HG02884 (cell line): Measurements from ENCODE around the gene HSH2D.

Source experiments
- ATAC-seq: cut with Tn5 transposase; IDR thresholded peaks from one replicate; pipeline ENCODE4 v1.9.1; 2021; ENCODE audit warnings: mild to moderate bottlenecking, moderate library complexity; ENCODE audit not compliant: unreplicated experiment

HSH2D gene

DNA sequence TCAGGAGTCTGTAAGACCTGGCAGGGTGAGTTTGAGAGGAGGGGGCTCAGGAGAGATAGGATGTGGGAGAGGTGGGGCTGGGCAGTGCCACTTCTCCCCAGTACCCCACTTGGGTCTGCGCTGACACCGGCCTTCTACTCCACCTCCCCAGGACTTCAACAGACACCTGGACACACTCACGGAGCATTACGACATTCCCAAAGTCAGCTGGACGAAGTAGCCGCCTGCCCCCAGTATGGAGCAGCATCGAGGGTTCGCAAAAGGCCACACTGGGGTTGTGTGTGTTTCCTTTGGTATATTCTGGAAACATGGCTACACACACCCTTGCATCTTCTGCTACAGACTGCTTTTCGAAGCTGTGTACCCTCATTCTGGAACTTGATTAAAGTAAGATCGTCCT, 47.3 kb downstream of the HSH2D start:
- ATAC-seq = no peak

DNA sequence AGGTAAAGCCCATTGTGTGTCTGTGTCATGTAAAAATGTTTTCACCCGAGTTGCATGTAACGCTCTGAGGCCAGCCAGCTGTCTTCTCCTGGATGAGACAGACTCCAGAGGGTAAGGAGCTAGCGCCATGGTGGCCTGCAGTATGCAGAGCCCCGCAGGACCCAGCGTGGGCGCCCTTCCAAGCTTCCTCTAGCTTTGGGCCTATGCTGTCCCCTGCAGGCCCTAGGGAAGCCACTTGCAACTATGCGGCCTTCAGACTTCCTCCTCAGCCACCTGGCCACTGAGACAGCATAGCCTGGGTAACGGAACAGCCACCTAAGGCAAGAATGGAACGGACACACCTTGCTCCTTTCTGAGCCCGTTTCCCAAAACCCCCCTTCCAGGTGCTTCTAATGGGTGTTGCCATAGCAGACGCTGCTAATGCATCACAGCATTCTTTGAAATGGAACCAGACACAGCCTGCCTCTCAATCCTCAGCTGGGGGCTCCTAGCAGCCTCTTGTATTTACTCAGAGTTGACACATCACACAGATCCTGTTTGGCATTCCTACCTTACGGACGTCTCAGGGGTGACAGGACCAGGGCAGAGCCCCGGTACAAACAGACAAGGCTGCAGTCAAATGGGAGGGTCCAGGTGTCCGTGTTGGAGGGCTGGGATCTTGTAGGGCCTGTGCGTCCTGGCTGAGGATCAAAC, 47.9 kb downstream of the HSH2D start:
- no peak for ATAC-seq

GRCh38 chr19:16193466-16193865, 50.0 kb downstream of the HSH2D start:
- no peak for ATAC-seq

DNA sequence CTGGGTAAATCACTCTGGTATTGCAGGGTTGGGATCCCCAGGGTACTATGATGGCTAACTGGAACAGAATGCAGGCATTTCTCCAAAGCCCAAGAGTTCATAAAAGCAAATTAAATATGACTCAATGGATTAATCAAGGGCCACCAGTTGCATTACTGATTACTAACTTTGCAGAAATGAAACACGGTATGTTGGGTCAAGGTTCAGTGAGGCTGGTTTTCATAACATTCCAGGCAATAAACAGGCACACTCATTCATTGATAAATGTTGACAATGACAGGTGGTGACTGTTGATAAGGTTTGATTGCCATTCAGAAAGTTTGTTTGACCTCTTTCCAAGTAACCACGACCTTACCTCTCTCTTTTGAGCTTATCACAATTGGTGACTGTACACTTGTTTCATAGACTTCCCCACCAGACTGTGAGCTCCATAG, 53.7 kb downstream of the HSH2D start:
- no peak for ATAC-seq

GRCh38 chr19:16197622-16198369, 54.3 kb downstream of the HSH2D start, which contains the start of gene AP1M1:
AP1M1 (plus strand) TSS chr19:16197911; CDS start chr19:16198027, 116 bp downstream.
- ATAC-seq = peak; percentile 72

DNA sequence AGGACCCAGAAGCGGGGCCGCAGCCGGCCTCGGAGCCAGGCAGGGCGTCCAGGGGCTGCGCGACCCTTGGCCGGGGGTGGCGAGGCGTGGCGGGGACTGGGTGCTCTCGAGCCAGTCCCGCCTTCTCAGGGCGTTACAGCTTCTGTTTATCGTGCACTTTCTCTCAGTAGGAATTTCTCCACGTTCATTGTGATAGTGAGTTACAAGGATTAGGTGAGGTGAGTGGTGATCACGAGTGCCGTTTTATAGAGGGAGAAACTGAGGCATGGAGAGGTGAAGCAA, 54.8 kb downstream of the HSH2D start:
- ATAC-seq = no peak

- ATAC-seq = no peak
Observed at GRCh38 chr19:16199275-16199932, 55.9 kb downstream of the HSH2D start.

- no peak for ATAC-seq
Observed at GRCh38 chr19:16200038-16201010, 56.8 kb downstream of the HSH2D start.

DNA sequence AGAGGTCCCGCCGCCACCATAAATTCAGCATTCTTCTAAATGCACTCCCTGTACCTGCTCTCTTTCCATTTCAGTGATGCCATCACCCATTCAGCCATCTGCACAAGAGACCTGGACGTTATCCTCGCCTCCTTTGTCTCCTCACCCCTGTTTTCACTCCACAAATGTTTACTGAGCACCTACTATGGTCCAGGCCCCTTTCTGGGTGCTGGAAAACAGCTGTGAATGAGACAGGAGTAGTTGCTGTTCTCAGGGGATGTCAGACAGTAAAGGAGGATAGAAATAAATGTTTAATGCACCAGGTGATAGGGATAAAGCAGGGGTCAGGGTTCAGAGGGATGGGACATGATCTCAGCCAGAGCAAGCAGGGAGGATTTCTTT, 57.5 kb downstream of the HSH2D start:
- no peak for ATAC-seq

DNA sequence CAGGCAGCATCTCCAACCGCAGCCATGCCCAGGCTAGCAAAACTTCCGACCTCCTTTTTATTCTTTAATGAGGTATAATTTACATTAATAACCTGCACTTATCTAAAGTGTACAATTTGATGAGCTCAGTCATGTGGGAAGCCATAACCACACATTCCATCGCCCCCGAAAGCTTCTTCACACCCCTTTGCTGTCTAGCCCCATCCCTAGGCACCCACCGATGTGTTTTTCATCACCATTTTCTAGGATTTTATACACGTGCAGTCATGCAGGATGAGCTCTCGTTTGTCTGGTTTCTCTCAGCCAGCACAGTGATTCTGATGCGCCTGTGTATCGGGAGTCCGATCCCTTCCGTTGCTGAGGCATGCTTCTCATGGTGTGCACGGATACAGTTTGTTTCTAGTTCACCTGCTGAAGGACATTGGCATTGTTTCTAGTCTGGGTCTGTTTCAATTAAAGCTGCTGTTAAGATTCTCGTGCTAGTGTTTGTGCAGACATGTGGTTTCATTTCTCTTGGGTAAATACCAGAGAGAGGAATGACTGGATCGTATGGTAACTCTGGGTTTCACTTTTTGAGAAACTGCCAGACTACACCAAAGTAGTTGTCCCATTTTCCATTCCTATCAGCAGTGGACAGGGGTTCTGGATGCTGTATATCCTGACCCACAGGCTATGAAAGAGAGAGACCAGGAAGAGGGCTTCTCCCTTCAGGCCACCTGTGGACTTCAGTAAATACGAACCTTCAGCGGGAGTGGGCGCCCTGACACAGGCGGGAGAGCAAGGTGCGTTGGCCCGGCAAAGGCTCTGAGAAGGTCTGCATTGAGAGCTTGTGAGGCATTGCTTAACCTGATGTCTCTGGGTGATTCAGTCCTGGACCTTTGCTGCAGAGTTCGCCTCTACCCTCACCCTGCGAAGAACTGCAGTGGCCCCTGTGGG, 59.1 kb downstream of the HSH2D start:
- ATAC-seq = no peak

GRCh38 chr19:16203256-16204004, 59.9 kb downstream of the HSH2D start:
- no peak for ATAC-seq

- no peak for ATAC-seq
Observed at GRCh38 chr19:16204005-16204294, 60.5 kb downstream of the HSH2D start.

DNA sequence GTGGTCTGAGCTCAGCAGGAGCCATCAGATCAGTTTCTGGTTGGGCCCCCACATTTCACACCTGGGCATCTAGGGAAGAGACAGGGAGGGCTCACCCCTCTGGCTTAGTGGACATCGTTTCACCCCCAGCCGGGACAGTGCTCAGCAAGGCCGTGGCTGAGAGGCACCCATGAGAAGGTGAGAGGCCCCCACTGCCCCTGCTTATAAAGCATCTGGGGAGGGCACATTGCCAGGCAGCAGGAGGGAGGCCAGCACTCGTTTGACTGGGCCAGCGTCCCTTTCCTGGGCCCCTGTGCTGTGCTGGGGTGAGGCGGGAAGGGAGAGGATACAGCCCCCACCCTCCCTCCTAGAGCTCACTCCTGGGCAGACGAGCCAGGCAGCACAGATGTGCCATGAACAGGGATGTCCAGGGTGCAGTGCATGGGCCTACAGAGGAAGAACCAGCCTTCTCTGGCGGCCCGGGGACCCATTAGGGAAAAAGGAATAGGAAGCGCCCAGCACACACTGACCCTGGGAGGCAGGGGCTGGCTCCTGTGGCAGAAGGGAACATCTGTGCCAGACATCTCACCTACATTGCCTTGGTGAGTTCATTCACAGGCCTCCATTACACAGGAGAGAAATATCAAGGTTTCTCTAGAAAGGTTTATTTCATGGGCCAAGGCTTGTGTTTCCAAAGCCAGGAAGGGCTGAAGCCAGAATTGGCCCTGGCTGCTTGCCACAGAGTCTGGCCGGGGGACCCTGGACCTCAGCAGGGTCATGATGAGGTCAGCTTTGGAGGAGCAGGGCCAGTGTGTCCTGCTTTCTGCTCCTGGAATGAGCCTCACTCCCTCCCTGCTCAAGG, 61.9 kb downstream of the HSH2D start:
- ATAC-seq = no peak

- no peak for ATAC-seq
Observed at GRCh38 chr19:16206046-16206605, 62.6 kb downstream of the HSH2D start.

DNA sequence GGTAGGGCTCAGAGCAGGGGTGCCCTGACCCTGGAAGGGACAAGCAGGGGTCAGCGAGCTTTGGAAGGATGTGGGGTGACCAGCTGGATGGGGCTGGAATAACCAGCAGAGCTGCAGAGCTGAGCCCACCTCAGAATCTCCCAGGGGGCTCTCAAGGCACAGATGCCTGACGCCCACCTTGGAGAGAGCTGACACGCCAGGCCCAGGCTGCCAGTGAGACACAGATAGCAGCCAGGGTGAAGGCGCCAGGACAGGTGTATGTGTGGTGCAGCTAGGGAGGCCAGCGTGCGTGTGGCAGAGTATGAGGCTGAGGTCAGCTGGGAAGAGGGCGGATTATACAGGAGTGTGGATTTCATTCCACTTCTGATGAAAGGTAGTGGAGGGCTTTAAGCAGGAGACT, 63.2 kb downstream of the HSH2D start:
- ATAC-seq = no peak

- ATAC-seq = no peak
Observed at GRCh38 chr19:16207063-16207462, 63.6 kb downstream of the HSH2D start.

GRCh38 chr19:16207490-16208025, 64.1 kb downstream of the HSH2D start:
- no peak for ATAC-seq
